HG03139 (cell line): Measurements from ENCODE around the gene PRKRA.
"Not testable (repeated sequence)": the region's sequence is repeated elsewhere in the genome, so short reads cannot be mapped to it uniquely, and the experiment has no call there.

ENCODE experiments used
- ATAC-seq: cut with Tn5 transposase; IDR thresholded peaks from one replicate; pipeline ENCODE4 v1.9.1; 2021; ENCODE audit not compliant: unreplicated experiment

The PRKRA gene

DNA sequence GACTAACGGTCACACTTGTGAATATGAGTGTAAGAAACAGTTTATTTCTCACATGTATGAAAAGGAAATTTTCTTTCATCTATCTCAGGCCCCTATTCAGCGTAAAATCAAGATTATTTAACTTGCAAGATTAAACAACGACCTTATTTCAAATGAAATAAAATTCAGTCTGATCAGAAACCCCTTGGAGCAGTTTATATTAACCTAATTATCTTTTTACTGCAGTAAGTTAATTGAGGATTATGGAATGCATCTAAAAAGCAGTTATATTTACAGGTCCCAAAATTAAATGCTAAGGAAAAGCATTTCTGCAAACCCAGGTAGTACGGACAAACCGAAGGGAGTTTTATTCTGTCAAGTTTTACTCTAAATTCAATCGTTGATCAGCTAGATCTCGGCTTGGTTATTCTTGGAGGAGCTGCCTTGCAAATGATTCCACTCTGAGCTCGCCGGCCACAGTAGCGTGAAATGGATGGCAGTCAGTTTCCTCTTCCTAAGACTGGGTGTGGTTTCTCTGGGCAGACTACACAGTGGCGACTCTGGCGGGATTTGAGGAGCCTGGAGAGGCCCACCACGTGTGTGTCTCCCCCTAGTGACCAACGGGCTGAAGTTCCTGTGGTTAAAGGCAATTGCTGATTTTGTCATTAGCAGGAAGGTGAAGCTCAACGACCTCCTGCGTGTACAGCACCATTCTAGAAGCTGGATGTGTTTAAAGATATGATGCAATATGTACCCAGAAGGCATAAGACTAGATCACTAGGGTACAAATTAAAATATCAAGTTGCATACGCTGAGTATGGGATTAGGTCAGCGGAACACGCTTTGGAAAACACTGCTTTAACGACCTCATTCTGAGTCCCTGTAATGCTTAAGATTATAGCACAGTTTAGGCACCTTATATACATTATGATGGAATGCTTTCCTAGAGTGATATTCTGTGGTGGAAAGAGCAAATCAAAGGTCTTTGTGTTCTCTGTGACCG lies 36.4 kb downstream of the PRKRA start:
- ATAC-seq: peak; percentile 80

DNA sequence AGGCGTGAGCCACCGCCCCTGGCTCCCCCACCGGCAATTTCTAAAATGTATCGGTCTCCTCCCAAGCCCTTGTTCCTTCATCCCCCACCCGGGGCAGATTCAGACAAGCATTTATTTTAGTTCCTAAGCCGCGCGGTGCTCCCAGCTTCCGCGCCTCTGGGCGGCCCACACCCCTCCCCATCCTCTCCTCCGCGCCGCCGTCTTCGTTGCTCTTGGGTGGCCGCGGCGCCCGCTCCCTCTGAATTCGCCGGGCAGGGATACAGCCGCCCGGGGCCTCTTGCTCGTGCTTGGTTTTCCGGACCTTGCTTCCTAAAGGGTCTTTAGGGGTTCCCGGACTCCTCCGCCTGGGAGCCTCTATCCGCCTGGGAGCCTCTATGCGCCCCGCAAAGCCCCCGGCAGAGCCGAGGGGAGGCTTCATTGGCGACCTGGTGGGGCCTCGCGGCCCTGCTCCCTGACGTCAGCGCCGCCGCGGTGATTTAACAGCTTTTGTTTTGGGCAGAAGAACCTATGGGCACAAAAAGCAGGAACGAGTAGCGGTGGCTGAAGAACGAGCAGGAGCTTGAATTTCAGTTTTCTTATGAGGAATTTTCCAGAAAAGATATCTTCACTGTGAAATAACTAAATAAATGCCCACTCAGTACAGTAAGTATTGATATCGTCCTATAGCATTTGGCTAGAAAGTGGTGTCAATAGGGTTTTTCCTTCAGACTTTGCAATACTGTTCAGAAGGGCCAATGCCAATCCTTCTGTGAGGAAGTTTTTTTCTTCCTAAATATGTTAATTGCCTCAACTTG lies 37.3 kb downstream of the PRKRA start:
- peak; percentile 65 for ATAC-seq

- ATAC-seq: not testable (repeated sequence)
Observed at GRCh38 chr2:178412453-178412852, 38.5 kb downstream of the PRKRA start.

GRCh38 chr2:178412047-178412446 lies 38.9 kb downstream of the PRKRA start:
- ATAC-seq: no peak

- ATAC-seq: no peak
Observed at GRCh38 chr2:178409261-178409660, 41.7 kb downstream of the PRKRA start.

- peak; percentile 100 for ATAC-seq
Observed at GRCh38 chr2:178404368-178404767, 46.6 kb downstream of the PRKRA start.

GRCh38 chr2:178403671-178404306 lies 47.2 kb downstream of the PRKRA start:
- ATAC-seq: peak; percentile 34

- no peak for ATAC-seq
Observed at GRCh38 chr2:178401994-178402437, 49.0 kb downstream of the PRKRA start.

DNA sequence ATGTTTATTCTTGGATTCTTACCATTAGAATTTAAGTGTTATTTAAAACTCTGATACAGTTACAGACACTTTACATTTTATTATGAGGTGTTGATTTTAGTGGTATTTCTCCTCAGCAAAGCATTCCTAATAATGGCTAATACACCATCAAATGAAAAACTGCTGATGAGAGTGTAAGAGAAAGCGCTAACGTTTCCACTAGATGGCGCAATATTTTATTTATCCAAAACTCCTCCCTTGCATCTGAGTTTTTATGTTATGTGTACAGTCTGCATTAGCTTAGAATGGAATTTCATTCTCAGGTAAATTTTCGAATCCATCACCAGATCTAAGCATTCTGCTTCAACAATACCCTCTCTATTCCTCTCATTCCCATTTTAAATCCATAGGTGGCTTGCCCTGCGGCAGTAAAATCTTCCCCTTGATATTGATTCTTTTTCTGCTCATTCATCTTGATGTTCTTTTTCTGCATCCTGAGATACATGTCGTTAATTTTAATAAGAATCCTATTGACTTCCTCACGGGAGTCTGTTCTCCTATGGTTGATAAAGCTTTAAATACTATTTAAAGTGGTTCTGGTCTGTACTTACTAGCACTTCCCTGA lies 53.9 kb downstream of the PRKRA start:
- ATAC-seq: peak; percentile 84

DNA sequence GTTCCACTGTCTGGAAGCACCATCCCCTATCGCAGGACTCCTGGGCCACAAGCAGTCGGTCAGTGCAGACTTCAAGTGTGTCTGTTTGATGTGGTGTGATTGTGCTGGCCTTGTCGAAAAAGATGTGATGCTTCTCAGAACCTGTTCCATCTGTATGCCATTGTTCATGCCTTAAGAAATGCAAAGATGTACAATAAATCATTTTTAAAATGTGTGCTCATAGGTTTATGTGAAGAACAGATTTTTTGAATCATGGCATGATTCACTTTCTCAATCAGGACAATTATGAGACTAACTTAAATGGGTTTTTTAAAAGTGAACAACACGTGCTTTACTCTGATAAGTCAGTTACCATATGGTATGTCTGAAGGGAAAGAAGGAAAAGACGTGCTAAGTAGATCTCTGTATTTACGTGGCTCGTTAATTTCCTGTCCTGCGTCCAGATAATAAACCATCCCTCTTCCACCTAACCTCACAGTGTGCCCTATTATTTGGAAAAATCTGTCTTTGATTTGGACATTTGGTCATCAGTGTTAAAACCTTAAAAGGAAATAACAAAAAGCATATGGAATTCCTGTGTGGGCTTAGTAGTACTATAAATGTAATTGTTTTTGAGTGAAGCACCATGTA lies 54.9 kb downstream of the PRKRA start:
- no peak for ATAC-seq

- ATAC-seq: no peak
Observed at GRCh38 chr2:178395295-178395694, 55.7 kb downstream of the PRKRA start.

DNA sequence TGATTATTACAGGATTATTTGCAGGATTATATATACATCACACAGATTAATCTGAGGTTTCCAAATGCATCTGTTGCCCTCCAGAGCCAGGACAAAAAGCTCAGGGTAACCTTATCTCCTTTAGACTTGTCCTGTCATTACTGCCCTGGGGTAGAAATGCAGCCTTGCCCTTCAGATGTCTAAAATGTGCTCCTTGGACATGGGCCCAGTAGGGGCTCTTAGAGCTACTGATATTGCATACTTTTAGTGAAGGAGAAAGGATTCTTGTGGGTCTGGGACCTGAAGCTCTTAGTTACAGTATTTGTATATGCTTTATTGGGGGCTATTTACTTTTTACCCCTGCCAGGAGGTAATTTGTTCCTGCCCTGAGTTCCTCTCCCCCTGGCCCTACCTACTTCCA lies 56.1 kb downstream of the PRKRA start:
- no peak for ATAC-seq

- no peak for ATAC-seq
Observed at GRCh38 chr2:178392215-178392614, 58.8 kb downstream of the PRKRA start.

DNA sequence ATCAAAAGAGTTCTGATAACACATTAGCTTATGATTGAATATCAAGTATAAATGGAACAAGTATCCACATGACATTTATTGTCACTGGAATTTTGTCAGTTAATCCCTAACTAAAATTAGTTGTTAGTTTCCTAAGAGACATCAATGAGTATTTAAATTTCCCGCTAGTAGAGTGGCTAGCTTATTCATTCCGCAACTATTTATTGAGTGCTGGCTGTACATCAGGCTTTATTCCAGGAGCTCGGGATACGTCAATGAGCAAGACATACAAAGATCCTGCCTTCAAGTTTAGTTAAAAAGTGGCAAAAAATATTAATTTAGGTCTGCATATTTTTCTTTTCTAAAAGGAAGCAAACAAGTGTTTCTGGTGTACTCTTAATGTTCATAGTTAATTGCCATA lies 59.3 kb downstream of the PRKRA start:
- no peak for ATAC-seq

- ATAC-seq: no peak
Observed at GRCh38 chr2:178388287-178388686, 62.7 kb downstream of the PRKRA start.

DNA sequence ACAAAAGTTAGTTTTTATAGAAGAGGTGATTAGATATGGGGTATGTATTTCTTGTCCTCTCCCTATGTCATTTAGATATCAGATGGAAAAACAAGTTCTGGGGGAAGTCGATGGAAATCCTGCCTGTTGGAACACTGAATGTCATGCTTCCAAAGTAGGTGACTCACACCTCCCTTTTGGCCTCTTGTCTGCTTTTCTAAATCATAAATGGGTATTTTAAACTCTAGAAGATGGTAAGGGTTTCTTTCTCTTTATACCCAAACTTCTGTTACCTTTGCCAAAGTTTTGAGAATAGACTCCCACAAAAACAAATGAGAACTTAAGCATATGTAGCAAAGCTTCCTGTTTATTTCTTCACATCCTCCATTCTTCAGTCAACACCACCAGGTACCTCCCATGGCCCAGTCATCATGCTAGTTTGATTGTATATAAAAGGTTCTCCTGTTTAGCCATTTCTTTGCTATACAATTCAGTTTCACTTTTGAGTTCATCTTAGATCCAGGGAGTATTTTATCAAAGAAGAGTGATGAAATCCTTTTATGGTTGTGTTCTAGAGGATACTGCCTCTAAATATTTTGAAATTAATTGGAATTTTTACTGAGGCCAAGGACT lies 63.9 kb downstream of the PRKRA start:
- ATAC-seq: no peak

- ATAC-seq: no peak
Observed at GRCh38 chr2:178385595-178386148, 65.3 kb downstream of the PRKRA start.

DNA sequence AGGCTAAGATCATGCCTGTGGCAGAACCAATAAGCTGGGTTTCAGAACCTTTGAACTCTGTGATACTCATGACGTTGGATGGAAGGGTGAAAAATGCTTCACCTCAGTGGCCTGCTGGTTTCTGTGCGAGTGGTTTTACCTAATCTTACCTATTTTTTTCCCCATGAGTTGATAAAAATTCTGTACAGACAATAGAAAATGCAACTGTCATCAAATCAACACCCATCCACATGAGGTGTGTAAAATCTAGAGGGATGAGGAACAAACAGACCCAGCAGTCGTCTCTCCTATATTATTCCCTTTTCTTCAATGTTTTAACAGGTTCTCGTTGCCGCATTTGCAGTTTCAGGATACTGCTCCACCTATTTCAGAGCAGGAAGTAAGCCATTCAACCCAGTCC lies 67.3 kb downstream of the PRKRA start:
- no peak for ATAC-seq
